HCT116 (cell line): ENCODE data around the gene ZNRF3.

Experiments
- CEBPB ChIP-seq: IDR thresholded peaks from 2 replicates; pipeline ENCODE4 v1.6.1; 2012; ENCODE audit warnings: low read depth
- EGR1 ChIP-seq: IDR thresholded peaks from 2 replicates; pipeline ENCODE4 v1.6.1; 2012; ENCODE audit warnings: low read depth
- EZH2 ChIP-seq: fragments of 200-600 bp; sonication (generic); IDR thresholded peaks from 2 replicates; pipeline ENCODE4 v1.6.1; 2017; ENCODE audit warnings: antibody characterized with exemption, mixed run types
- POLR2AphosphoS5 ChIP-seq: IDR thresholded peaks from 2 replicates; pipeline ENCODE4 v1.6.1; 2011; ENCODE audit warnings: mild to moderate bottlenecking, low read depth, low read length, moderate library complexity
- SIN3A ChIP-seq: IDR thresholded peaks from 2 replicates; pipeline ENCODE4 v1.6.1; 2012; ENCODE audit warnings: low read depth
- TF ChIP-seq, protein P1 (sequence below), 3 experiments: fragments of 200-600 bp in 1 of 3; sonication (generic) in 1 of 3; IDR thresholded peaks in 2 of 3; conservative IDR thresholded peaks in 1 of 3; 2 replicates each; pipeline ENCODE4 v1.5.1; 2012 to 2017; ENCODE audit warnings: low read depth in 2 of 3, low read length in 2 of 3, antibody characterized with exemption in 1 of 3, borderline replicate concordance in 1 of 3, control low read depth in 1 of 3, mild to moderate bottlenecking in 1 of 3, mixed read lengths in 1 of 3, mixed run types in 1 of 3, moderate library complexity in 1 of 3; ENCODE audit not compliant: insufficient read depth in 1 of 3
- TF ChIP-seq, protein P2 (sequence below): IDR thresholded peaks from 2 replicates; pipeline ENCODE4 v1.6.1; 2012
- TF ChIP-seq, protein P3 (sequence below): IDR thresholded peaks from 2 replicates; pipeline ENCODE4 v1.6.1; 2012

DNA sequence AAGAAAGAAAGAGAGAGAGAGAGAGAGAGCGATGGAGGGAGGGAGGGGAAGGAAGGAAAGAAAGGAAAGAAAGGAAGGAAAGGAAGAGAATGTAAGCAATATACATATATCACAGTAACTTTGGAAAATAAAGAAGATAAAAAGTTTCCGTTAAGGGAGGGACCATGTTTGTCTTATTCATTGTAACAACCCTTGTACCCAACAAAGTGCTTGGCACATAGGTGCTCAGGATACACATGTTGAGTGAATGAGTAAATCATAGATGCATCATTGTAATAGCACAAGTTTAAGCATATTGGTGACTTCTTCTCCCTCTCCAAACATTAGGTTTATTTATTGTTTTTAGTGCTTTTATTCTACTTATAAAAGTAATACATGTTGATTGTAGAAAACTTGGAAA, 39.7 kb upstream of the ZNRF3 start:
- TF ChIP-seq, protein P1, sequence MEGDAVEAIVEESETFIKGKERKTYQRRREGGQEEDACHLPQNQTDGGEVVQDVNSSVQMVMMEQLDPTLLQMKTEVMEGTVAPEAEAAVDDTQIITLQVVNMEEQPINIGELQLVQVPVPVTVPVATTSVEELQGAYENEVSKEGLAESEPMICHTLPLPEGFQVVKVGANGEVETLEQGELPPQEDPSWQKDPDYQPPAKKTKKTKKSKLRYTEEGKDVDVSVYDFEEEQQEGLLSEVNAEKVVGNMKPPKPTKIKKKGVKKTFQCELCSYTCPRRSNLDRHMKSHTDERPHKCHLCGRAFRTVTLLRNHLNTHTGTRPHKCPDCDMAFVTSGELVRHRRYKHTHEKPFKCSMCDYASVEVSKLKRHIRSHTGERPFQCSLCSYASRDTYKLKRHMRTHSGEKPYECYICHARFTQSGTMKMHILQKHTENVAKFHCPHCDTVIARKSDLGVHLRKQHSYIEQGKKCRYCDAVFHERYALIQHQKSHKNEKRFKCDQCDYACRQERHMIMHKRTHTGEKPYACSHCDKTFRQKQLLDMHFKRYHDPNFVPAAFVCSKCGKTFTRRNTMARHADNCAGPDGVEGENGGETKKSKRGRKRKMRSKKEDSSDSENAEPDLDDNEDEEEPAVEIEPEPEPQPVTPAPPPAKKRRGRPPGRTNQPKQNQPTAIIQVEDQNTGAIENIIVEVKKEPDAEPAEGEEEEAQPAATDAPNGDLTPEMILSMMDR (IDR thresholded peaks at IDR 0.05 in 2 of 3, conservative IDR thresholded peaks at IDR 0.05 in 1 of 3; ENCODE audit: borderline replicate concordance in 1 of 3, insufficient read depth in 1 of 3, low read depth in 2 of 3, low read length in 2 of 3): no peak
- TF ChIP-seq EGR1 (no peak), EZH2 (no peak), SIN3A (no peak), CEBPB (no peak), POLR2AphosphoS5 (no peak)
- TF ChIP-seq, protein P2, sequence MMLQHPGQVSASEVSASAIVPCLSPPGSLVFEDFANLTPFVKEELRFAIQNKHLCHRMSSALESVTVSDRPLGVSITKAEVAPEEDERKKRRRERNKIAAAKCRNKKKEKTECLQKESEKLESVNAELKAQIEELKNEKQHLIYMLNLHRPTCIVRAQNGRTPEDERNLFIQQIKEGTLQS: no peak
- TF ChIP-seq, protein P3, sequence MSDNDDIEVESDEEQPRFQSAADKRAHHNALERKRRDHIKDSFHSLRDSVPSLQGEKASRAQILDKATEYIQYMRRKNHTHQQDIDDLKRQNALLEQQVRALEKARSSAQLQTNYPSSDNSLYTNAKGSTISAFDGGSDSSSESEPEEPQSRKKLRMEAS: no peak
